ENCODE measurements around the gene EVX2. TPM values are rescaled to one million over a fixed set of nuclear protein-coding genes. Genes with fewer than 3 reads are reported as not detected.
A peak's percentile ranks its signal among the peaks of the same experiment; 100 is the strongest.

The EVX2 gene
- total RNA-seq = not detected in 2 replicates
- long read RNA-seq = 0 reads

- no peak for TF ChIP-seq CTCF (IDR thresholded peaks at IDR 0.05)
- Mint-ChIP-seq H3K4me3 (ENCODE audit: unreplicated experiment) (no peak within 1 kb of the TSS), H3K27me3 (ENCODE audit: unreplicated experiment) (peaks cover 87% of the 10 kb centered on the region), H3K27ac (ENCODE audit: unreplicated experiment) (peak within 1 kb of the TSS; percentile 16), H3K36me3 (ENCODE audit: unreplicated experiment) (no peaks in the 10 kb centered on the region), H3K9me3 (ENCODE audit: unreplicated experiment) (no peaks in the 10 kb centered on the region), H3K4me1 (ENCODE audit: unreplicated experiment) (peaks cover 33% of the 10 kb centered on the region)
- DNase-seq (ENCODE audit: extremely low spot score, unreplicated experiment) = no peak
These were observed at the start of gene EVX2 for GRCh38 chr2:176083796-176084261. TSS of gene EVX2 (minus strand) at chr2:176083962. CDS start at chr2:176083776, 186 bp downstream.

- Mint-ChIP-seq H3K36me3 (ENCODE audit: unreplicated experiment) (peaks cover 3% of the 10 kb centered on the region), H3K27ac (ENCODE audit: unreplicated experiment) (no peak overlapping the region), H3K4me3 (ENCODE audit: unreplicated experiment) (no peak overlapping the region), H3K9me3 (ENCODE audit: unreplicated experiment) (peaks cover 3% of the 10 kb centered on the region), H3K4me1 (ENCODE audit: unreplicated experiment) (peaks cover 29% of the 10 kb centered on the region), H3K27me3 (ENCODE audit: unreplicated experiment) (peaks cover 84% of the 10 kb centered on the region)
- TF ChIP-seq CTCF (IDR thresholded peaks at IDR 0.05) = no peak
- no peak for DNase-seq (ENCODE audit: extremely low spot score, unreplicated experiment)
These were observed 49.6 kb upstream of the EVX2 start for GRCh38 chr2:176133389-176133788.

DNA sequence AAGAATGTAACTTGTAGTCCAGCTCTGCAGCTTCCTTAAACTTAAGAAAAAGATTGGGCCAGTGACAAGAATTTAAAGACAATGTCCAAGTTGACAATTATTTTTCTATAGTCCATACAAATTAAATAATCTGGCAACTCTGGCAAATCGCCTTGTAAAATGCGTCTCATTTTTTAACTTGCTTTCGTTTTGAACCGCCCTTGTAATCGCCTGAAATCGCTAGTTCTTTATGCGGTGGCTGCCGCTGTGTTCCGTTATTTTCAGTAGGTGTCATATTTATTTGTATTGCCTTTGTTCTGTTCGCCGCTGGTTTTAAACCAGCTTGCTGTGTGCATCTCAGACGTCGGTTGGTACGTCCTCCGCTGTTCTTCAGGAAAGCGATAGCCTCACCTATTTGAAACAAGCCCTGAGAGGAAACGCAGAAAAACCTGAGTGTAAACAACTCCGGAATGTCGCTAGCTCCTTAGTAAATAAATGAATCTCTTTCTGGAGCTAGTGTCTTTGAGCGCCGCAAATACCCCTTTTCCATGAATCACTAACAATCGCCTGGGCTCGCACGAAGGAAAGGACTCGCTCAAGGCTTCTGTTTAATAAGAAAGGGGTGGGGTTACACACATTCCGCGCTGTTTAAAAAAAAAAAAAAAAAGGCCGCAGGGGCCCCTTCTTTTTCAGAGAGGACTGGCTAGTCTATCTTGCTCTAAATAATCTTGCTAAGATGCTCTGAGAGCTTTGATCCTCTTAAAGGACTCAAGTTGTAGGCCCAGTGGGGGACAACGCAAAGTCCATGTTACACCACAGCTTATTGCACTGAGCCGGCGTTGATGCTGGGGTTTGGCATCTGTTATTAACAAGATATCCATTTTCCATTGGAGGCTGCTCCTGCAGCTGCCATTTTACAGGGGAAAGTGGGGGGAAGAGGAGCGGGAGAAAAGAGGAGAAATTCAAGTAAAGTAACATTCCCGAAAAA, 48.7 kb upstream of the EVX2 start:
- no peak for TF ChIP-seq CTCF (IDR thresholded peaks at IDR 0.05)
- peaks cover 33% of the 10 kb centered on the region for H3K4me1 Mint-ChIP-seq (ENCODE audit: unreplicated experiment)
- H3K27ac Mint-ChIP-seq (ENCODE audit: unreplicated experiment) = no peak overlapping the region
- DNase-seq (ENCODE audit: extremely low spot score, unreplicated experiment) = no peak
- H3K36me3 Mint-ChIP-seq (ENCODE audit: unreplicated experiment) = peaks cover under 1% of the 10 kb centered on the region
- H3K4me3 Mint-ChIP-seq (ENCODE audit: unreplicated experiment) = peak overlapping the region; percentile 34
- peaks cover 84% of the 10 kb centered on the region for H3K27me3 Mint-ChIP-seq (ENCODE audit: unreplicated experiment)
- H3K9me3 Mint-ChIP-seq (ENCODE audit: unreplicated experiment) = no peaks in the 10 kb centered on the region

- Mint-ChIP-seq H3K4me3 (ENCODE audit: unreplicated experiment) (peak overlapping the region; percentile 34), H3K36me3 (ENCODE audit: unreplicated experiment) (no peaks in the 10 kb centered on the region), H3K27ac (ENCODE audit: unreplicated experiment) (no peak overlapping the region), H3K9me3 (ENCODE audit: unreplicated experiment) (no peaks in the 10 kb centered on the region), H3K4me1 (ENCODE audit: unreplicated experiment) (peaks cover 33% of the 10 kb centered on the region), H3K27me3 (ENCODE audit: unreplicated experiment) (peaks cover 84% of the 10 kb centered on the region)
- no peak for DNase-seq (ENCODE audit: extremely low spot score, unreplicated experiment)
- no peak for TF ChIP-seq CTCF (IDR thresholded peaks at IDR 0.05)
These were observed 48.0 kb upstream of the EVX2 start for GRCh38 chr2:176131848-176132158.

All from osteocyte (in vitro differentiated cells).